Smooth muscle cell (in vitro differentiated cells): Measurements from ENCODE around the gene PPP1R8. TPM values are rescaled to one million over a fixed set of nuclear protein-coding genes. Genes with fewer than 3 reads are reported as not detected.

Source experiments
- DNase-seq: peaks from one replicate; lab custom pipeline; 2025; ENCODE audit not compliant: unreplicated experiment; lab: John Stamatoyannopoulos, UW
- H2AFZ ChIP-seq: fragments of 200-600 bp; sonication (generic); 2 replicates; pipeline ENCODE4 v1.6.0; 2016; ENCODE audit warnings: antibody characterized with exemption, low read depth, mild to moderate bottlenecking
- H3F3A ChIP-seq: fragments of 200-600 bp; sonication (generic); 2 replicates; pipeline ENCODE4 v1.6.0; 2017; ENCODE audit warnings: antibody characterized with exemption, low read depth
- H3K27ac ChIP-seq: fragments of 200-600 bp; sonication (generic); 2 replicates; pipeline ENCODE4 v1.5.1; 2016; ENCODE audit warnings: low read depth, mild to moderate bottlenecking
- H3K27me3 ChIP-seq: fragments of 200-600 bp; sonication (generic); 2 replicates; pipeline ENCODE4 v1.6.1; 2016; ENCODE audit warnings: low read depth, mild to moderate bottlenecking
- H3K36me3 ChIP-seq: fragments of 200-600 bp; sonication (generic); 2 replicates; pipeline ENCODE4 v1.5.1; 2016; ENCODE audit warnings: low read depth
- H3K4me1 ChIP-seq: fragments of 200-600 bp; sonication (generic); 2 replicates; pipeline ENCODE4 v1.5.1; 2016; ENCODE audit warnings: low read depth
- H3K4me2 ChIP-seq: fragments of 200-600 bp; sonication (generic); 2 replicates; pipeline ENCODE4 v1.6.0; 2016; ENCODE audit warnings: mild to moderate bottlenecking
- H3K4me3 ChIP-seq: fragments of 200-600 bp; sonication (generic); 2 replicates; pipeline ENCODE4 v1.5.1; 2016; ENCODE audit warnings: mild to moderate bottlenecking
- H3K79me2 ChIP-seq: fragments of 200-600 bp; sonication (generic); 2 replicates; pipeline ENCODE4 v1.6.0; 2016; ENCODE audit warnings: low read depth, mild to moderate bottlenecking
- H3K9ac ChIP-seq: fragments of 200-600 bp; sonication (generic); 2 replicates; pipeline ENCODE4 v1.6.0; 2016; ENCODE audit warnings: low read depth
- H3K9me3 ChIP-seq: fragments of 200-600 bp; sonication (generic); replicated peaks from 2 replicates; pipeline ENCODE4 v1.5.1; 2016; ENCODE audit warnings: low read depth
- H4K20me1 ChIP-seq: fragments of 200-600 bp; sonication (generic); 2 replicates; pipeline ENCODE4 v1.6.0; 2016; ENCODE audit warnings: low read depth
- WGBS: methylation state at CpG from one replicate; pipeline ENCODE4 v1.1.7; 2016; ENCODE audit warnings: low lambda C conversion rate; 5-methylcytosine and 5-hydroxymethylcytosine counted together
- polyA plus RNA-seq: library from polyadenylated mRNA; unstranded; fragments of >200 nt; fragmentation: Nextera tagmentation; extraction: Ambion mirVana; gene quantifications from 2 replicates; pipeline ENCODE4 v1.2.1, GENCODE V29; 2016
- total RNA-seq: library from RNA; depleted of rRNA; stranded (reverse); fragments of >200 nt; gene quantifications from 2 replicates; pipeline ENCODE4 v1.2.3, GENCODE V29; 2014
- TF ChIP-seq, protein P1 (sequence below): fragments of 200-600 bp; sonication (generic); IDR thresholded peaks from 2 replicates; pipeline ENCODE4 v1.5.1; 2017; ENCODE audit warnings: borderline replicate concordance, mild to moderate bottlenecking, antibody characterized with exemption; ENCODE audit not compliant: insufficient read depth, poor library complexity, severe bottlenecking

Gene PPP1R8
- total and polyA plus RNA-seq, 2 experiments from 2014 or later: 14.4 to 36.4 TPM

DNA sequence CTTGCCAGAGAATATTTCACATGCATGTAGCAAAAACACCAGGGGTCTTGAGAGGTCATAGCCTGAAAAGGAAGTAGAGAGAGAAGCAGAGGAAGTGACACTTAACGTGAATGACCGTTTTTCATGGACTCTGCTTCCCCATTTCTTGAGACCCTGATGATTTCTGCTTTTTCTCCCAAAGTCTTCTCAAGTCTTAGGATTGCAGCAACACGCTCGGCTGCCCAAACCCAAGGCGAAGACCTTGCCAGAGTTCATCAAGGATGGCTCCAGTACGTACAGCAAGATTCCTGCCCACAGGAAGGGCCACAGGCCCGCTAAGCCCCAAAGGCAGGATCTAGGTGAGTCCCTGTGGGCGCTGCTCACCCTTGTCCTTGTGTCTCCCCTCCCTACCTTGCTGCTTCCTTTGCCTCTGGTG is 54.5 kb downstream of the PPP1R8 start:
- Histone ChIP-seq H3K9ac (no peak overlapping the region), H3K4me2 (no peak overlapping the region), H3K36me3 (no peaks in the 10 kb centered on the region), H3F3A (no peaks in the 10 kb centered on the region), H3K4me3 (no peak overlapping the region), H3K9me3 (no peaks in the 10 kb centered on the region), H2AFZ (no peak overlapping the region), H4K20me1 (no peaks in the 10 kb centered on the region), H3K27me3 (no peaks in the 10 kb centered on the region), H3K79me2 (no peaks in the 10 kb centered on the region), H3K4me1 (no peaks in the 10 kb centered on the region), H3K27ac (no peak overlapping the region)
- 96% methylated on average over 8 of the region's 8 CpGs for WGBS
- no peak for DNase-seq
- TF ChIP-seq, protein P1, sequence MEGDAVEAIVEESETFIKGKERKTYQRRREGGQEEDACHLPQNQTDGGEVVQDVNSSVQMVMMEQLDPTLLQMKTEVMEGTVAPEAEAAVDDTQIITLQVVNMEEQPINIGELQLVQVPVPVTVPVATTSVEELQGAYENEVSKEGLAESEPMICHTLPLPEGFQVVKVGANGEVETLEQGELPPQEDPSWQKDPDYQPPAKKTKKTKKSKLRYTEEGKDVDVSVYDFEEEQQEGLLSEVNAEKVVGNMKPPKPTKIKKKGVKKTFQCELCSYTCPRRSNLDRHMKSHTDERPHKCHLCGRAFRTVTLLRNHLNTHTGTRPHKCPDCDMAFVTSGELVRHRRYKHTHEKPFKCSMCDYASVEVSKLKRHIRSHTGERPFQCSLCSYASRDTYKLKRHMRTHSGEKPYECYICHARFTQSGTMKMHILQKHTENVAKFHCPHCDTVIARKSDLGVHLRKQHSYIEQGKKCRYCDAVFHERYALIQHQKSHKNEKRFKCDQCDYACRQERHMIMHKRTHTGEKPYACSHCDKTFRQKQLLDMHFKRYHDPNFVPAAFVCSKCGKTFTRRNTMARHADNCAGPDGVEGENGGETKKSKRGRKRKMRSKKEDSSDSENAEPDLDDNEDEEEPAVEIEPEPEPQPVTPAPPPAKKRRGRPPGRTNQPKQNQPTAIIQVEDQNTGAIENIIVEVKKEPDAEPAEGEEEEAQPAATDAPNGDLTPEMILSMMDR: no peak

DNA sequence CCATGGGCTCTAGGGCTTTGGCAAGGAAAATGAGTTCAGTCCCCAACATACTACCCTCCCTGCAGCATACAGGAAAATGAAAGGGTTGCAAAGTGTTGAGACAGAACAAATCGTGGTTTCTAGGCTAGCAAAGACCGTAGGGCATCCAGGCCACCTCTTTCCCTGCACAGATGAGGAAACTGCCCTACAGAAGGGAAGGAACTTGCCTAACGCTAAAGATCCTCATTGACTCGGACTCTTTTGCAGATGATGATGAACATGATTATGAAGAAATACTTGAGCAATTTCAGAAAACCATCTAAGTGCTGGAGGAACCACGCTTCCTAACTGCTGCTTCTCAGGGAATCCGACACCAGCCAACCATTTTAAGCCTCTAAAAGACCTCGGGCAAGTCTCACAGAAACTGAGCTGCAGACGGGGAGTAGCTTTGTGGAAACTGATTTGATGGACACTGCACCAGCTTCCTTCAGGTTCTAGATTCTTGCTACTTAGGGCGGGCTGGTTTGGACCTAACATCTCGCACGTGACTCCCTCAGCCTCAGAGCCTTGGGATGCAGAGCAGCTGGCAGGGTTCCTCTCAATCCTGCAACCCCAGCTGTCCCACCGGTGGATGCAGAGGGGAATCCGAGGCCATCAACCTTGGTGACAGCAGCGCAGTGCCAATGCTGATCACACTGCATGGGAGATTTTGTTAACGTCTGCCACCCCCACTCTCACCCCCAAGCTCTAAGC is 55.2 kb downstream of the PPP1R8 start:
- no peak for DNase-seq
- no peaks in the 10 kb centered on the region for H3K27me3 ChIP-seq

DNA sequence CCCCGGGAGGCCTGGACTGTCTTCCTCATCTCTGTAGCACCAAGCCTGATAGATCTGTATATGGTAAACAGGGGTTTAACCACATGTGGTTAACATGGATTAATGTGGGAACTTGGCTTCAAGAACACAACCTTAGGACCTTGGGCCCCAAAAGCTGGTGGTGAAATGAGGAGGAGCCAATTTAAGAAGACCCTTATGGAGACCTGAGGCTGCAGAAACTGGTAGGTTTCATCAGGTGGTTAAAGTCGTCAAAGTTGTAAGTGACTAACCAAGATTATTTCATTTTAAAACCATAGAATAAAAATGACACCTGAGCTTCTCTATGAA is 55.7 kb downstream of the PPP1R8 start:
- H3K27me3 ChIP-seq: no peaks in the 10 kb centered on the region
- no peak for DNase-seq
- H3K4me2 ChIP-seq: no peak overlapping the region
- H3K4me1 ChIP-seq: no peaks in the 10 kb centered on the region
- H3K9me3 ChIP-seq: no peaks in the 10 kb centered on the region
- H3K27ac ChIP-seq: no peak overlapping the region
- no peaks in the 10 kb centered on the region for H4K20me1 ChIP-seq
- no peaks in the 10 kb centered on the region for H3K36me3 ChIP-seq
- WGBS: 94% methylated on average over 2 of the region's 2 CpGs
- no peak overlapping the region for H2AFZ ChIP-seq
- no peak overlapping the region for H3K4me3 ChIP-seq
- TF ChIP-seq, protein P1: no peak
- H3F3A ChIP-seq: no peaks in the 10 kb centered on the region
- no peaks in the 10 kb centered on the region for H3K79me2 ChIP-seq
- H3K9ac ChIP-seq: no peak overlapping the region

More for the DNA sequence above, 55.2 kb downstream of the PPP1R8 start:
- H3K4me1 ChIP-seq: no peaks in the 10 kb centered on the region
- no peaks in the 10 kb centered on the region for H3F3A ChIP-seq
- TF ChIP-seq, protein P1: no peak
- no peak overlapping the region for H3K4me2 ChIP-seq
- H3K4me3 ChIP-seq: no peak overlapping the region
- WGBS: 93% methylated on average over 15 of the region's 15 CpGs
- H3K9me3 ChIP-seq: no peaks in the 10 kb centered on the region
- H3K9ac ChIP-seq: no peak overlapping the region
- no peak overlapping the region for H3K27ac ChIP-seq
- H2AFZ ChIP-seq: no peak overlapping the region
- H3K36me3 ChIP-seq: no peaks in the 10 kb centered on the region
- no peaks in the 10 kb centered on the region for H4K20me1 ChIP-seq
- no peaks in the 10 kb centered on the region for H3K79me2 ChIP-seq

DNA sequence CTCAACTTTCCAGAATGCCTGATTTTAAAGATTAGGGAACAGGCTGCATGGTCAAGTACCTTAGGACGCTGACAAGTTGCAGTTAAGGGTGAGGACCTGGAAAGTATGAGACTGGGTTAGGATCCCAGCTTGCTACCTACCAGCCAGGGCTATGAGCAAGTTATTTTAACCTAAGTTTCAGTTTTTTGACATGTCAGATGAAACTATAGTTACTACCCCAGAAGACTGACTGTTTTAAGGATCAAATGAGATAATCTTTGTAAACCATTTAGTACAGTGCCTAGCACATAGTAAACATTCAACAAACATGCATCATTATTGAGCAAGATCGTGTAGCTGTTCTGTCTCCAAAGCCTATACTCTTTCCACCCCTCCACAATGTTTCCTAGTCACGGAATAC is 56.2 kb downstream of the PPP1R8 start:
- H3K36me3 ChIP-seq: no peaks in the 10 kb centered on the region
- 89% methylated on average over 3 of the region's 3 CpGs for WGBS

More for the DNA sequence above, 56.2 kb downstream of the PPP1R8 start:
- no peaks in the 10 kb centered on the region for H3F3A ChIP-seq
- no peaks in the 10 kb centered on the region for H3K4me1 ChIP-seq
- no peak overlapping the region for H3K9ac ChIP-seq
- TF ChIP-seq, protein P1: no peak
- no peak overlapping the region for H2AFZ ChIP-seq
- no peaks in the 10 kb centered on the region for H3K9me3 ChIP-seq
- H3K4me3 ChIP-seq: no peak overlapping the region
- H3K27ac ChIP-seq: no peak overlapping the region
- no peaks in the 10 kb centered on the region for H3K79me2 ChIP-seq
- no peaks in the 10 kb centered on the region for H4K20me1 ChIP-seq
- H3K4me2 ChIP-seq: no peak overlapping the region
- no peak for DNase-seq
- H3K27me3 ChIP-seq: no peaks in the 10 kb centered on the region
